Spleen (tissue), 11 donors: Measurements from ENCODE around the gene STRN4. TPM values are rescaled to one million over a fixed set of nuclear protein-coding genes. Genes with fewer than 3 reads are reported as not detected.
"Not testable (repeated sequence)": the region's sequence is repeated elsewhere in the genome, so short reads cannot be mapped to it uniquely, and the experiment has no call there.

Experiments used
- DNase-seq: peaks from one replicate; pipeline ENCODE4 v3.0.0-alpha.2; 2020
- H3K27ac ChIP-seq, 8 donors: fragments of 200-600 bp; sonication (generic) in 7 of 8; 1 replicate in 4 of 8; 2 replicates in 4 of 8; pipeline versions ENCODE4 v1.5.0 to v1.8.0; 2016 to 2021; ENCODE audit warnings: inconsistent platforms in 4 of 8, mild to moderate bottlenecking in 4 of 8, moderate library complexity in 1 of 8
- H3K27me3 ChIP-seq, 7 donors: fragments of 200-600 bp; sonication (generic) in 6 of 7; replicated peaks in 1 of 7; 1 replicate in 4 of 7; 2 replicates in 3 of 7; pipeline versions ENCODE4 v1.5.0 to v1.8.0; 2016 to 2021; ENCODE audit warnings: inconsistent platforms in 3 of 7, mild to moderate bottlenecking in 1 of 7
- H3K36me3 ChIP-seq, 6 donors: fragments of 200-600 bp; sonication (generic) in 5 of 6; 1 replicate in 4 of 6; 2 replicates in 2 of 6; pipeline versions ENCODE4 v1.5.0 to v1.8.0; 2016 to 2021; ENCODE audit warnings: inconsistent platforms in 2 of 6
- H3K4me1 ChIP-seq, 6 donors: fragments of 200-600 bp; sonication (generic) in 5 of 6; 1 replicate in 3 of 6; 2 replicates in 3 of 6; pipeline versions ENCODE4 v1.5.0 to v1.8.0; 2016 to 2021; ENCODE audit warnings: inconsistent platforms in 3 of 6
- H3K4me3 ChIP-seq, 8 donors: fragments of 200-600 bp; sonication (generic) in 7 of 8; 1 replicate in 4 of 8; 2 replicates in 4 of 8; pipeline versions ENCODE4 v1.5.0 to v1.8.0; 2016 to 2021; ENCODE audit warnings: inconsistent platforms in 4 of 8, mild to moderate bottlenecking in 4 of 8, moderate library complexity in 2 of 8
- H3K9me3 ChIP-seq, 8 donors: fragments of 200-600 bp; sonication (generic) in 7 of 8; 1 replicate in 4 of 8; 2 replicates in 4 of 8; pipeline versions ENCODE4 v1.5.0 to v1.8.0; 2016 to 2021; ENCODE audit warnings: inconsistent platforms in 4 of 8
- CTCF ChIP-seq, 11 experiments: fragments of 200-600 bp in 7 of 11; fragments of 450-650 bp in 4 of 11; sonication (generic) in 4 of 11; IDR thresholded peaks in 8 of 11; conservative IDR thresholded peaks in 3 of 11; 1 replicate in 7 of 11; 2 replicates in 4 of 11; pipeline versions ENCODE4 v1.4.0 to v1.8.0; 2016 to 2021; ENCODE audit warnings: antibody characterized with exemption in 11 of 11, inconsistent platforms in 4 of 11, mild to moderate bottlenecking in 1 of 11
- POLR2A ChIP-seq, 3 donors: fragments of 450-650 bp; IDR thresholded peaks; one replicate each; pipeline ENCODE4 v1.5.1; 2017; ENCODE audit warnings: antibody characterized with exemption in 3 of 3, mild to moderate bottlenecking in 1 of 3
- POLR2AphosphoS5 ChIP-seq, 3 donors: sonication (generic); formaldehyde crosslinking; IDR thresholded peaks; one replicate each; pipeline ENCODE4 v1.5.1; 2017; ENCODE audit warnings: antibody characterized with exemption in 3 of 3
- WGBS, 5 donors: extraction: QIAGEN DNeasy Blood & Tissue Kit in 3 of 5; methylation state at CpG; one replicate each; pipeline versions ENCODE4 v1.1.5 to v1.1.7; 2013 to 2018; 5-methylcytosine and 5-hydroxymethylcytosine counted together
- intact Hi-C: fragments of 100-400 bp; cut with DNase I; formaldehyde crosslinking; loops from one replicate; pipeline ENCODE4 v1.15.0; 2023; ENCODE audit warnings: low total_unique reads
- polyA plus RNA-seq, 3 donors: library from polyadenylated mRNA; stranded (reverse); fragments of 200-250 nt; gene quantifications; one replicate each; pipeline ENCODE4 v1.2.1, GENCODE V29; 2013
- total RNA-seq, 7 donors: library from RNA; depleted of rRNA in 3 of 7; stranded (reverse); fragments of >200 nt in 3 of 7; fragmentation: NEBNext Ultra II Directional in 4 of 7; extraction: Animal tissue kit (Norgen Biotek cat#: 25700) in 4 of 7; gene quantifications; one replicate each; pipeline versions ENCODE4 v1.1.0 to v1.2.1, GENCODE V29; 2016 to 2021
- donor health status: healthy with polysubstance abuse.
- donor health status: DM: no; HTN: no; CAD: no; lungs with moderate emphysema.
- donor health status: DM: no; HTN: no; CAD: no.
- donor health status: Bipolar disorder and iron deficiency.
- donor health status: healthy.
- donor health status: DM: no; HTN: no; CAD: no.
- donor health status: DM: yes; HTN: yes; CAD: no.

The STRN4 gene
- total and polyA plus RNA-seq, 10 donors = 28.2 to 143 (median 96.6) TPM

DNA sequence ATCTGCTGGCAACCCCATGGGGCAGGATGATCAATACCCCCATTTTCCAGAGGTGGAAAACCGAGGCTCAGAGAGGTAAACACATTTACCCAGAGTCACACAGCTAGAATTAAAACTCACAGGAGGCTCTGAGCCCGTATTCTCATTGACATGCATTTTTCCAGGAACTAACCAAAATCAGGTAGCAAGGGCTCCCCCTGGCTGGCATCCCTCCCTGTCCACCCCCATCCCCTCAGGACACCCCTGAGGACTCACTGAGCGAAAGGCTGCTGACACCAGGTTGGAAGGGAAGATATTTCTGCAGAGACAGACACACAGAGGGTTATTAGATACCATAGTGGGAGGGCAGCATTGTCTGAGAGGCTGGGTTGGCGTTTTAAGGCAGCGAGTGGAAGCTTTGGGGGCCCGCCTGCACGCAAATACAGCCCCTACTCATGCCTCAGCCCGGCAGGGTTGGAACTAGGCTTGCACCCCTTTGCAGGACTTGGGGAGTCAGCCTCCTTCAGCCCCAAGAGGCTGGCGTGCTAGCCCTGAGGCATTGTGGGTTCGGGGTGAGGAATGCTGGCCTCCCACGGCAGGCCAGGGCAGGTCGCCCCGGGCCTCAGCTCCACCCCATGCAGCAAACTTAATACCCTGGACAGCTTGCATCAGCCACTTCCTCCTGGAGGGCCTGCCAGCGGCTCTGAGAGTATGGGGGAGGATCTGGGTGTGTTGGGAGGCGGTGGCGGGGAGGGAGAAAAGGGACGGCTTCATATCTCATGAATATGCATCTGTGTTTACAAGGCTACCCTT, 38.2 kb upstream of the STRN4 start:
- Histone ChIP-seq H3K27ac (peak overlapping the region in 7 of 8 donors; percentile 46 to 94 (median 85)), H3K4me3 (peak overlapping the region; percentile 7 to 93 (median 68)), H3K4me1 (peaks cover 19 to 79% (median 56%) of the 10 kb centered on the region in 6 donors)

DNA sequence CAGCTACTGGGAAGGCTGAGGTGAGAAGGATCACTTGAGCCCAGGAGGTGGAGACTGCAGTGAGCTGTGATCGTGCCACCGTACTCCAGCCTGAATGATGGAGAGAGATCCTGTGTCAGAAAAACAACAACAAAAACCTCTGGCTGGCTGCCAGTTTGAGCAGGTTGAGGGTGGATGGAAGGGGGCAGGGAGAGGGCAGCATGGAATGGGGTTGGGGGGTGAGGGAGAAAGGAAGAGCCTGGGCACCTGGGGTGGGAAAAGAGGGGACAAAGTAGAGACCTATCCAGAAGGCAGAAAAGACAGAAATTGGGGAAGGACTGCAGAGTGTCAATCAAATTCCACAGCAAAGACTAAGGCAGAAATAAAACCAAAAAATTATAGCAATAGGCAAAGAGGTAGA, 37.4 kb upstream of the STRN4 start:
- Histone ChIP-seq H3K9me3 (no peaks in the 10 kb centered on the region), H3K4me3 (peak overlapping the region in 2 of 8 donors; percentile 88 to 93), H3K36me3 (peaks cover 0 to 56% (median 41%) of the 10 kb centered on the region in 6 donors), H3K4me1 (peaks cover 15 to 80% (median 52%) of the 10 kb centered on the region in 6 donors), H3K27ac (peak overlapping the region in 6 of 8 donors; percentile 46 to 94 (median 88)), H3K27me3 (no peaks in the 10 kb centered on the region)
- 76 to 98% (median 89%) methylated on average over 2 of the region's 2 CpGs for WGBS, 5 donors
- DNase-seq = no peak
- intact Hi-C loops = no loop called here
- TF ChIP-seq CTCF (IDR thresholded peaks at IDR 0.05 in 8 of 11, conservative IDR thresholded peaks at IDR 0.05 in 3 of 11) (no peak), POLR2AphosphoS5 (IDR thresholded peaks at IDR 0.05) (no peak), POLR2A (IDR thresholded peaks at IDR 0.05) (no peak)

More for the DNA sequence above, 38.2 kb upstream of the STRN4 start:
- peaks cover 0 to 48% (median 34%) of the 10 kb centered on the region in 6 donors for H3K36me3 ChIP-seq
- intact Hi-C loops = no loop called here
- 25 to 43% (median 32%) methylated on average over 11 to 17 of the region's 17 CpGs for WGBS, 5 donors
- peak in 5 of 11 experiments; percentile 7 to 46 (median 31) for TF ChIP-seq CTCF (IDR thresholded peaks at IDR 0.05 in 8 of 11, conservative IDR thresholded peaks at IDR 0.05 in 3 of 11)
- no peak for TF ChIP-seq POLR2A (IDR thresholded peaks at IDR 0.05)
- peak; percentile 75 to 83 (median 76) for TF ChIP-seq POLR2AphosphoS5 (IDR thresholded peaks at IDR 0.05)
- no peaks in the 10 kb centered on the region for H3K27me3 ChIP-seq
- DNase-seq = peak; percentile 90
- H3K9me3 ChIP-seq = no peaks in the 10 kb centered on the region

GRCh38 chr19:46782355-46783019, 36.2 kb upstream of the STRN4 start:
- H3K4me3 ChIP-seq = no peak overlapping the region
- 92 to 97% (median 94%) methylated on average over 7 of the region's 7 CpGs for WGBS, 5 donors
- peak overlapping the region in 1 of 8 donors; percentile 7 for H3K27ac ChIP-seq
- no peaks in the 10 kb centered on the region for H3K27me3 ChIP-seq
- TF ChIP-seq POLR2A (IDR thresholded peaks at IDR 0.05) (no peak), CTCF (IDR thresholded peaks at IDR 0.05 in 8 of 11, conservative IDR thresholded peaks at IDR 0.05 in 3 of 11) (no peak), POLR2AphosphoS5 (IDR thresholded peaks at IDR 0.05) (no peak)
- H3K4me1 ChIP-seq = peaks cover 15 to 78% (median 51%) of the 10 kb centered on the region in 6 donors
- H3K9me3 ChIP-seq = no peaks in the 10 kb centered on the region
- intact Hi-C loops = no loop called here
- H3K36me3 ChIP-seq = peaks cover 0 to 67% (median 50%) of the 10 kb centered on the region in 6 donors
- DNase-seq = no peak

DNA sequence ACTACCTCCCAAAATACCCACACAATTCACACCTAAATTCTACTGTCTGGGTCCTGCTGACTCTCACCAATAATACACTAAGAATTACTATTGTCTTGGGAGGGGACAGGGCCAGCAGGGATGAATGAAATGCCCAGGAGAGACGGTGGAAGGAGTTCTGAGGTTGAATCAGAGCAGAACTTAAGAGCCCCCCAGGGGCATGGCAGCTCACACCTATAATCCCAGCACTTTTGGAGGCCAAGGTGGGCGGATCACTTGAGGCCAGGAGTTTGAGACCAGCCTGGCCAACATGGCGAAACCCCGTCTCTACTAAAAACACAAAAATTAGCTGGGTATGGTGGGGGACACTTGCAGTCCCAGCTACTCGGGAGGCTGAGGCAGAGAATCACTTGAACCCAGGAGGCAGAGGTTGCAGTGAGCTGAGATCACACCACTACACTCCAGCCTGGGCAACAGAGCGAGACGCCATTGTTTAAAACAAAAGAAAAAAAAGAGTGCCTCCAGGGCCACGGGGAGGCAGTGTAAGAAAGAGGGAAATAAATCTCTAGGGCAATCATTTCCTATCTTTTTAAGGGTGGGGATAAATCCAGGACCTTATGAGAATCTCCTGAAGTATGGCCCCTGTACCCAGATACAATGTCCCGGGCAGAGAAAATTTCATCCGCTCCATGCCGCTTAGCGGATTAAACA, 31.9 kb upstream of the STRN4 start:
- intact Hi-C loops, DNase-seq, H3K9me3 ChIP-seq, H3K4me3 ChIP-seq, H3K27me3 ChIP-seq: not testable (repeated sequence)
- H3K27ac ChIP-seq = peak overlapping the region in 3 of 8 donors; percentile 44 to 71 (median 64)
- H3K4me1 ChIP-seq = peaks cover 0 to 35% (median 15%) of the 10 kb centered on the region in 6 donors
- peaks cover 9 to 95% (median 78%) of the 10 kb centered on the region in 6 donors for H3K36me3 ChIP-seq
- WGBS, 5 donors = 79 to 90% (median 84%) methylated on average over 12 of the region's 12 CpGs
